K562 (cell line): ENCODE results near the gene CDH16. TPM values are rescaled to one million over a fixed set of nuclear protein-coding genes. Genes with fewer than 3 reads are reported as not detected.
A peak's percentile ranks its signal among the peaks of the same experiment; 100 is the strongest.

ENCODE experiments used
- E2F6 ChIP-seq, 2 experiments: IDR thresholded peaks; 2 replicates each; pipeline ENCODE4 v1.6.1; 2011; ENCODE audit warnings: borderline replicate concordance in 1 of 2, control low read depth in 1 of 2, low read depth in 1 of 2, low read length in 1 of 2, mild to moderate bottlenecking in 1 of 2, mixed read lengths in 1 of 2, moderate library complexity in 1 of 2; ENCODE audit not compliant: insufficient read depth in 1 of 2, insufficient read length in 1 of 2, poor library complexity in 1 of 2, severe bottlenecking in 1 of 2; ENCODE audit errors: extremely low read depth in 1 of 2
- ESRRA ChIP-seq: fragments of 450-650 bp; IDR thresholded peaks from 2 replicates; pipeline ENCODE4 v1.6.1; 2014; ENCODE audit warnings: low read depth, mild to moderate bottlenecking, moderate library complexity, borderline replicate concordance
- FOS ChIP-seq: IDR thresholded peaks from 3 replicates; pipeline ENCODE4 v1.6.1; 2011; ENCODE audit not compliant: insufficient read length; ENCODE audit errors: extremely low read depth
- HNRNPL ChIP-seq: fragments of 200-400 bp; formaldehyde crosslinking; IDR thresholded peaks from 2 replicates; pipeline ENCODE4 v1.6.1; 2017; ENCODE audit warnings: low read depth, mild to moderate bottlenecking, low read length
- LEF1 ChIP-seq: fragments of 450-650 bp; IDR thresholded peaks from 2 replicates; pipeline ENCODE4 v1.6.1; 2016; ENCODE audit warnings: mild to moderate bottlenecking
- MYC ChIP-seq, 2 experiments: fragments of 250-450 bp in 1 of 2; sonication (Bioruptor Pico) in 1 of 2; IDR thresholded peaks; 2 replicates each; pipeline versions ENCODE4 v1.5.1 to v1.6.1; 2012 to 2021; ENCODE audit warnings: low read depth in 2 of 2, borderline replicate concordance in 1 of 2, improper control_type of control experiment in 1 of 2, low read length in 1 of 2, mild to moderate bottlenecking in 1 of 2, moderate library complexity in 1 of 2
- NFIC ChIP-seq: fragments of 450-650 bp; IDR thresholded peaks from 2 replicates; pipeline ENCODE4 v1.6.1; 2017; ENCODE audit warnings: mild to moderate bottlenecking, inconsistent platforms
- SIN3A ChIP-seq, 2 experiments: fragments of 150-350 bp in 1 of 2; IDR thresholded peaks; 2 replicates each; pipeline ENCODE4 v1.6.1; 2011 to 2016; ENCODE audit warnings: borderline replicate concordance in 2 of 2, low read depth in 2 of 2, low read length in 2 of 2, mild to moderate bottlenecking in 2 of 2, moderate library complexity in 2 of 2; ENCODE audit not compliant: control insufficient read depth in 1 of 2
- TCF7L2 ChIP-seq: fragments of 150-350 bp; IDR thresholded peaks from 2 replicates; pipeline ENCODE4 v1.6.1; 2016; ENCODE audit warnings: low read depth, mild to moderate bottlenecking, low read length, moderate library complexity
- TEAD4 ChIP-seq, 2 experiments: sonication (generic) in 1 of 2; formaldehyde crosslinking in 1 of 2; IDR thresholded peaks; 2 replicates each; pipeline versions ENCODE4 v1.6.1 to v1.8.0; 2012 to 2022; ENCODE audit warnings: borderline replicate concordance in 1 of 2, inconsistent platforms in 1 of 2, low read length in 1 of 2, mild to moderate bottlenecking in 1 of 2, missing genetic modification reagents in 1 of 2
- UBTF ChIP-seq, 2 experiments: IDR thresholded peaks; 2 replicates each; pipeline ENCODE4 v1.6.1; 2012; ENCODE audit warnings: improper control_type of control experiment in 2 of 2, low read depth in 2 of 2, low read length in 2 of 2, borderline replicate concordance in 1 of 2
- ZNF318 ChIP-seq, 2 experiments: fragments of 450-650 bp; IDR thresholded peaks; 2 replicates each; pipeline ENCODE4 v1.6.1; 2016; ENCODE audit warnings: mild to moderate bottlenecking in 2 of 2, borderline replicate concordance in 1 of 2, low read depth in 1 of 2, moderate library complexity in 1 of 2
- polyA plus RNA-seq, 8 experiments: library from polyadenylated mRNA; depleted of rRNA in 4 of 8; stranded (reverse) in 5 of 8; unstranded in 3 of 8; fragments of >200 nt; fragmentation: Nextera tagmentation in 2 of 8; fragmentation: Illumina TruSeq in 1 of 8; extraction: Ambion mirVana in 2 of 8; extraction: Trizol in 1 of 8; gene quantifications; 2 replicates each; pipeline versions ENCODE4 v1.2.1 to v1.2.3, GENCODE V29; 2011 to 2014; ENCODE audit warnings: inconsistent platforms in 1 of 8, missing spikeins in 1 of 8
- total RNA-seq, 7 experiments: library from RNA; depleted of rRNA in 6 of 7; stranded (reverse); fragments of >200 nt in 6 of 7; fragmentation: Illumina TruSeq in 2 of 7; extraction: Trizol in 2 of 7; gene quantifications; 2 replicates each; pipeline versions ENCODE4 v1.2.1 to v1.2.3, GENCODE V29; 2011 to 2021; ENCODE audit warnings: low replicate concordance in 1 of 7

Gene CDH16
- total and polyA plus RNA-seq, 9 of the 15 experiments (the other 6 are each of a cell fraction or from before 2014, with no cell fraction given), result not detected

GRCh38 chr16:66880288-66881013 is 38.2 kb downstream of the CDH16 start, which contains the start of gene PDP2 (continued):
- TF ChIP-seq TEAD4 (IDR thresholded peaks at IDR 0.05; ENCODE audit: low read length) (no peak), TEAD4 (CRISPR knock-in tag; IDR thresholded peaks at IDR 0.05; ENCODE audit: borderline replicate concordance) (peak; percentile 59; the same call in 1 of the 2 replicates), LEF1 (peak; percentile 29; the same call in 1 of the 2 replicates), HNRNPL (peak; percentile 75), FOS (peak; percentile 93), E2F6 (IDR thresholded peaks at IDR 0.05; ENCODE audit: borderline replicate concordance in 1 of 2, extremely low read depth in 1 of 2, insufficient read depth in 1 of 2, insufficient read length in 1 of 2, low read depth in 1 of 2, low read length in 1 of 2, poor library complexity in 1 of 2, severe bottlenecking in 1 of 2) (peak; percentile 73 to 81), SIN3A (IDR thresholded peaks at IDR 0.05; ENCODE audit: borderline replicate concordance in 2 of 2, control insufficient read depth in 1 of 2, low read depth in 2 of 2, low read length in 2 of 2) (peak; percentile 81 to 94; a peak in 3 of 4 replicates), MYC (IDR thresholded peaks at IDR 0.05; ENCODE audit: low read depth, low read length) (peak; percentile 81), MYC (CRISPR knock-in tag; IDR thresholded peaks at IDR 0.05; ENCODE audit: borderline replicate concordance, low read depth) (peak; percentile 62; the same call in 1 of the 2 replicates), UBTF (IDR thresholded peaks at IDR 0.05; ENCODE audit: borderline replicate concordance in 1 of 2, low read depth in 2 of 2, low read length in 2 of 2) (peak in 1 of 2 experiments; percentile 72; a peak in 1 of 4 replicates), ESRRA (peak; percentile 37; the same call in 1 of the 2 replicates), NFIC (peak; percentile 70), ZNF318 (IDR thresholded peaks at IDR 0.05; ENCODE audit: borderline replicate concordance in 1 of 2, low read depth in 1 of 2) (peak in 1 of 2 experiments; percentile 19; a peak in 1 of 4 replicates), TCF7L2 (no peak)
